Endothelial cell of hepatic sinusoid (primary cell): Measurements from ENCODE around the gene GRHL1.

Experiments
- in situ Hi-C: cut with HindIII; loops from 2 replicates; pipeline ENCODE4 v1.10.0; 2017; ENCODE audit warnings: low sequenced_read_pairs

Gene GRHL1

DNA sequence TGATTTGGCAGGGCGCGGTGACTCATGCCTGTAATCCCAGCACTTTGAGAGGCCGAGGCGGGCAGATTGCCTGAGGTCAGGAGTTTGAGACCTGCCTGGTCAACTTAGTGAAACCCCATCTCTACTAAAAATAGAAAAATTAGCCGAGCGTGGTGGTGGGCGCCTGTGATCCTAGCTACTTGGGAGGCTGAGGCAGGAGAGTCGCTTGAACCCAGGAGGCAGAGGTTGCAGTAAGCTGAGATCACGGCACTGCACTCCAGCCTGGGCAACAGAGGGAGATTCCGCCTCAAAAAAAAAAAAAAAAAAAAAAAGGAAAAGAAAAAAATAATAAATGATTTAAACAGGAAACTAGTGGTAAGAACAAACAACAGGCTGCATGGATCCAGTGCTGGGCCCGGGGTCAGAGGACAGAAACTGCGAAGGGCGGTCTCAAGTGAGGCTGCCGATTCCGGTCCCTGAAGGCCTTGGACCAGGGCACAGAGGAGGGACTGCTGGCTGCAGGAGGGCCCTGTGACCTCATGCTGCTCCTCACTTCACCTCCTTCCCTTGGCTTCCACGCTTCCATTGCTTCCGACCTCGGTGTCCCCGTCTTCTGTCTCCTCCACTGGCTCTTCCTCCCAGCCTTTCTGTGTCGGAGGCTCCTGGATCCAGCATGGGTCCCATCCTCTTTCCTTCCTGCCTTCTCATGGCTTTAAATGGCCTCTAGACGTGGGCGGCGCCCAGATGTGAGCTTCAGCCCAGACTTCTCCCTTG, 2.1 kb upstream of the GRHL1 start:
- in situ Hi-C loops = no loop called here

DNA sequence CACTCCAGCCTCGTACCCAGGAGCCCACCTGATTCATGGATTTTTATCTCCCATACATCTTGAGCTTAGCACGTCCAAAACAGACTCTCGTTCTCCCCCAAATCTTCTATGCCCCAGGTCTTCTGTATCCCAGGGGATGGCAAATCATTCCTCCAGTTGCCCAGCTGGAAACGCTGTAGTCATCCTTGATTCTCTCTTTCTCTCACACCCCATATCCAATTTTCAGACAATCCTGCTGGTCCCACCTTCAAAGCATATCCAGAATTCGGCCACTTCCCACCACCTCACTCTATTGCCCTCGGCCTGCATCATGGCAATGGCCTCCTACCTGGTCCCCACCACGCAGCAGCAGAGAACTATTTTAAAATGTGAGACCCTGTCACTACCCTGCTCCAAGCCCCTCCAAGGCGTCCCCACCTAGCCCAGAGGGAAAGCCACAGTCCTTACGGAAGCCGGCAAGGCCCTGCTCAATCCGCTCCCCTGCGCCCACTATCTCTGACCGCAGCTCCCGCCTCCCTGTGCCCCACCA, 1.4 kb upstream of the GRHL1 start:
- in situ Hi-C loops = no loop called here

- in situ Hi-C loops = no loop called here
Measured at GRCh38 chr2:9950521-9951271, 797 bp upstream of the GRHL1 start.

GRCh38 chr2:9951272-9951521, 296 bp upstream of the GRHL1 start:
- in situ Hi-C loops = no loop called here

GRCh38 chr2:9952286-9952737, 819 bp downstream of the GRHL1 start:
- in situ Hi-C loops = no loop called here

DNA sequence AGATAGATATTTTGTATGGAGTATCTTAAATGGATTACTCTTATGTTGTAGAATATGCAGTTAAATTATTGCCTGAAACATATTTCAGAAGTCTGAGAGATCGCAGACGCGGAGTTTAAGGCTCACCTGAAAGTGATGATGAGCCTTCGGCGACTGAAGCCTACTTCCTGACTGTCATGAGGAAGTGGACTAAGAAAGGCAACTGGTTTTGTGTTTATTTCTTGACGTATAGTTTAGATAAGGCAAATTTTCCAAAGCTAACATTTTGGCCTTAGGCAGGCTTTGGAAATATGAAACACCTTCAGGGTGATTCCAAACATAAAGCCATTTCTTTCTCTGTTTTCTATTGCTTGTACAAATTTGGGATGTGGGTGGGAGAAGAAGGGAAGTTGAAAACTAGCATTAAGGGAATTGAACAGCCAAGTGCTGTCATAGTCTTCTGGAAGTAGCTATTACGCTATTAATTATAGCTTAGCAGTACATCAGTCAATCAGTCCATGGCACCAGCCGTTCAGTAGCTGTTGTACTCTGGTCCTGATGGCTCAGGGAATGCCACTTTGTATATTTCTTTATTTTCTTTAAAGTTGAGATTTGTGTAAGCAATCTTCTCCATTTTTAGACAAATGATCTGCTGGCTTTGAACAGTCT, 1.5 kb downstream of the GRHL1 start:
- in situ Hi-C loops = no loop called here

GRCh38 chr2:9954136-9954535, 2.6 kb downstream of the GRHL1 start:
- in situ Hi-C loops = no loop called here

- in situ Hi-C loops = no loop called here
Measured at GRCh38 chr2:9958057-9958456, 6.6 kb downstream of the GRHL1 start.

- in situ Hi-C loops = no loop called here
Measured at GRCh38 chr2:9959262-9959661, 7.8 kb downstream of the GRHL1 start.

DNA sequence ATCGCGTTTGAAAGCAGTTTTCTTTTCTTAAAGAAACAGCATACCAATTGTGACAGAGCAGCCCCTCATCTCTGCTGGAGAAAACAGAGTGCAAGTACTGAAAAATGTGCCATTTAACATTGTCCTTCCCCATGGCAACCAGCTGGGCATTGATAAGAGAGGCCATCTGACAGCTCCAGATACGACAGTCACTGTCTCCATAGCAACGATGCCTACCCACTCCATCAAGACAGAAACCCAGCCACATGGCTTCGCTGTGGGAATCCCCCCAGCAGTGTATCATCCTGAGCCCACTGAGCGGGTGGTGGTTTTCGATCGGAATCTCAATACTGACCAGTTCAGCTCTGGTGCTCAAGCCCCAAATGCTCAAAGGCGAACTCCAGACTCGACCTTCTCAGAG, 9.5 kb downstream of the GRHL1 start:
- in situ Hi-C loops = no loop called here

DNA sequence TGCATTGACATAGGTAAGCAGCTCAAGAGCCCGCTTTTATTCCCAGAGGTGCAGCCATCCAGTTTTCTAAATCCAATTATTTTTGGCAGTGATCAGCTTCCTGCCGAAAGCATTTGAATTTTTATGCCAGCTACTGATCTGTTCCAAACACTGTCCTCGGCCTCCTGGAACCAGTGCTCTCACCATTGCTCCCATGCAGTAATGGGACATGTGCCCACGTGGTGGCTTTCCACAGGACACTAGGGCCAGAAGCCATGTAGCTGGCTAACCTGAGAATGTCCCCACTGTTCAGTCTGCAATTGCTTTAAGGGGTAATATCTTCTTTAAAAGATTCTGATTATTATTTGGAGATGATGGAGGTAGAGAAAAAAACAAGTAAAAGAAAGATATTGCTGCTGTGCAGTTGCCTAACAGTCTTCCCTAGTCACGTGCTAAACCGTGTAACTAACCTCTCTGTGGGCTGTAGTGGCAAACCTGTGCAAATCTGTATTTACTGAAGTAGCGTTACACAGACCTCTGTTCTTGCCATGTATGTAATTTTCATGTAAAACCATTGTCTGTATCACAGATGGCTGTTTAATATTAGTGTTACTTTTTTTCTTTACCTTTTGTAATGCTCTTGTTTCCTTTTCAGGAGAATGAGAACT, 13.0 kb downstream of the GRHL1 start:
- in situ Hi-C loops = no loop called here

DNA sequence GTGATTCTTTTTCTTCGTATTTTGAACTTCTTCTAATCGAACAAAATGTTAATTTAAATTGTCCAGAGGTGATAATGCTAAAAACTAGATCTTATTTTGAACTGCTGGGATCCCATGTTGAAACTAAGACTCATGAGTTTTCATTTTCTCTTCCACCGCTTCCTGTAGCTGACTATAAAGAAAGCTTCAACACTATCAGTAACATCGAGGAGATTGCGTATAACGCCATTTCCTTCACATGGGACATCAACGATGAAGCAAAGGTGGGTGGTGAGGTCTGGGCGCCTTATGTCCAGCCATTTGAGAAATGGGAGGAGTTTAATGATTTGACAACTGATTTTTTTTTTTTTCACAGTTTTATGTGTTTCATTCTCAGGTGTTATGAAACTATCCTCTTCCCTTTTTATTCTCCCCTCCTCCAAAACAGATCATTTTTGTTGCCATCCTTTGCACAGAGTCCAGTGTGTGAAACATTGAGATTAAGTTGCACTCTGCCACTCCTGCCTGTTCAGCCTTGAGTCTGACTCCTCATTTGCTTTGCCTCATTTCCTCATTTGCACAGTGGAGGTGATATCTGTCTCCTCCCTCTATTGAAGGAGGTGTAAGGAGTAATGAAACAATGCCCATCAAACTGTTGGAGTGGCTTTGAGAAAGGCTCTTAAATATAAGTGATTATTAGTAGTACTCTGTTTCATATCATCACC, 13.8 kb downstream of the GRHL1 start:
- in situ Hi-C loops = no loop called here

DNA sequence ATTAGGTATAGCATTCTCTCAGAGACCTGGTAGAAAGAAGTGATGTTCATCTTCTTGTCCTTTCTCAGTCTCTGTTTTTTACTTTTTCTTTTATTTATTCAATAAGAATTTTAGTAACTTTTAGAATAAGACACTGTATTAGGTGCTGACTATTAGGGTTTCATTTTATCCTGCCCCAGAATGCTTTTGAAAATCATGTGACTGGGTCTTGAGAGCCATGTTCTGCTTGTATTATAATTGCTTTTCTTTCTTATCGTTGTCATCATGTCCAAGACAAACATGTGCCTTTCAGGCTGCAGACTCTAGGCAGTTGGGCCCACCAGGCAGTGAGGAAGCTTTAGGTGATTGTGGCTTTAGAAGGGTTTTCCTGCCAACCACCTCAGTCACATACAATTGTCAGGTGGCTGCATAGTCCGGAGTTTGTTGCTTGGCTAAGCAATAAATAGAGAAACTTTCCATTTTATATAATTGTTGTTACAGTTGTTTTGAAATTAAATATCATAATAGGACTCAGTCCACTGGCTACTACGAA, 15.1 kb downstream of the GRHL1 start:
- in situ Hi-C loops = no loop called here

GRCh38 chr2:9967053-9967775, 15.7 kb downstream of the GRHL1 start:
- in situ Hi-C loops = no loop called here

- in situ Hi-C loops = no loop called here
Measured at GRCh38 chr2:9968553-9969497, 17.3 kb downstream of the GRHL1 start.

DNA sequence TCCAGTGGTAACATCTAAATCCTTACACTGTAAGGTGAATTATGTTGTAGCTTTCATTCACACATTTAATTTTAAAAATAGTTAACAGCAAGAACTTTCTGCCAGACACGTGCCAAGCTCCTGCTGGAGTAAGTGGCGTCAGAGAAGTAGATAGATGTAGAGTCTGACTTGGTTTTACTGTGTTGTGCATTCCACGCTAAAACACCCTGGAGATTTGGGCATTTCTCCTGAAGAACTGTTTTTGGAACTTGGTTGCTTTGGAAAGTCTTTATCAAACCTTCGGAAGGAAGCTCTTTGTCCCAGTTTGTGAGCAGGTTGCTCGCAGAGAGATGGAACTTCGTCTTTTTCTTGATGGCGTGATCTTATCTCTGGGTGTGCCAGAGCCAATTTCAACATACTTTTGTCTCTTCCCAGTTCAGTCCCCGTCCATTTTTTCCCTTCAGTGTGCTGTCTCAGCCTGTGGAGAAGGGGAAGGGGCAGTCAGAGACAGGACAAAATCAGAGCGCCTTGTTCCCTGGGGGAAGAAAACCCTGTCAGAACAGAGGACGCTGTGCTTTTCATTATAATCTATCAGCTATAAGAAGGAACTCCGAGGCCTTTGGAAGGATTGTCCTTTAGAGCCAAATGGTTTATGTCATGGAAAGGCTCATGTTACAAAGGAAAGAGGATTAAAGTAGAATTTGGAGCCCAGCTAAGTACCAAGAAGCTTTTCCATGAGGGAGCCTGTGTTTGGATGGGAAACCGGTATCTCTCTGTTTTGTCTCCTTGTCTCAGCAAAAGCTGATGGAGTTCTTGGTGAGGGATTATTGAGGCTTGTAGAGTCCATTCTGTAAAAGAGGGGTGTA, 18.9 kb downstream of the GRHL1 start:
- in situ Hi-C loops = loop anchor here (5.0 kb wide), 2 partner anchors 57 to 163 kb away; no protein-coding TSS in a partner anchor

DNA sequence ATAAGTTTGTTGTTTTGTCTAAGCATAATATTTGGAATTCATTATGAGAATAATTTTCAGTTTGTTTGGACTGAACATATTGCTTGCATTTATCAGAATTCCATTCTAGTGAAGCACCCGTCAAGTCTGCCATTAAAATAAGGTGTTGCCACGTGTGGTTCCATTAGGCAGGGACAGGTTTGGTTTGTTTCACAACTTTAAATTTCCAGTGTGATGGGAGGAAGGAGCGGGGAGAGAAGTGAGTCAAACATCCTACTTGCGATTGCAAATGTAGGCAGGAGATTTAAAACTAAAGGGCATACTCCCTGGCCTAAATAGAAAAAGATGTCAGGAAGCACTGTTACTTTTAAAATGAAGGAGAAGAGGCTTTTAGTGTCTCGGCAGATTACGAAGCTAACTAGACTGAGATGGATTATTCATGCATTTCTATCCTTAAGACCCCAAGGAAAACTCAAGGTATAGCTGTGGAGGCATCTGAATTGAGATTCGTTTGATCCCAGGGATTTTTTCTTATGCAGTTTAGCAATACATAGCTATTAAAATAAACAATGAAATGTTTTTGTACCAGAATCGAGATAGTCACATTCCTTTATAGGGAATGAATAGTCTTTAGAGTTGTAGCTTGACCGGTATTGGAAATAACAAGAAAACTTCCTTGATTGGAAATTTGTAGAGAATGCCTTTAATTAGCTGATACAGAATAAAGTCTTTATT, 19.8 kb downstream of the GRHL1 start:
- in situ Hi-C loops = loop anchor here (5.0 kb wide), 2 partner anchors 56 to 164 kb away; no protein-coding TSS in a partner anchor
